SU-DHL-6 (cell line): ENCODE data around the gene HBB.

Source experiments
- CTCF ChIP-seq: fragments of 200-600 bp; sonication (generic); IDR thresholded peaks from one replicate; pipeline ENCODE4 v1.5.1; 2017; ENCODE audit warnings: antibody characterized with exemption, mild to moderate bottlenecking, low read length, moderate library complexity; ENCODE audit not compliant: insufficient read depth, poor library complexity, severe bottlenecking
- EZH2phosphoT487 ChIP-seq: fragments of 200-600 bp; sonication (generic), shearing (Covaris generic); conservative IDR thresholded peaks from 2 replicates; pipeline ENCODE4 v1.6.1; 2018; ENCODE audit warnings: mild to moderate bottlenecking, antibody characterized with exemption, low read length, moderate library complexity, mixed read lengths

GRCh38 chr11:5252192-5252918 is 25.5 kb upstream of the HBB start:
- TF ChIP-seq CTCF (no peak), EZH2phosphoT487 (no peak)
